WTC11 (cell line): Measurements from ENCODE around the gene NDUFB10. TPM values are rescaled to one million over a fixed set of nuclear protein-coding genes. Genes with fewer than 3 reads are reported as not detected.

Experiments used
- ATF1 ChIP-seq: sonication (generic); formaldehyde crosslinking; IDR thresholded peaks from 2 replicates; pipeline ENCODE4 v1.8.1; 2023; ENCODE audit warnings: mild to moderate bottlenecking, moderate library complexity, missing genetic modification reagents
- ATF3 ChIP-seq: sonication (generic); formaldehyde crosslinking; conservative IDR thresholded peaks from 2 replicates; pipeline ENCODE4 v1.8.1; 2022; ENCODE audit warnings: mild to moderate bottlenecking, missing genetic modification reagents
- CBFB ChIP-seq: sonication (generic); formaldehyde crosslinking; IDR thresholded peaks from 2 replicates; pipeline ENCODE4 v1.8.1; 2022; ENCODE audit warnings: mild to moderate bottlenecking, low read depth, missing genetic modification reagents
- CREB1 ChIP-seq: sonication (generic); formaldehyde crosslinking; IDR thresholded peaks from 2 replicates; pipeline ENCODE4 v1.8.0; 2023; ENCODE audit warnings: mild to moderate bottlenecking, missing genetic modification reagents
- E2F4 ChIP-seq: sonication (generic); formaldehyde crosslinking; IDR thresholded peaks from 2 replicates; pipeline ENCODE4 v1.8.1; 2022; ENCODE audit warnings: low read depth, mild to moderate bottlenecking, moderate library complexity, missing genetic modification reagents, borderline replicate concordance
- ELF4 ChIP-seq: sonication (generic); formaldehyde crosslinking; IDR thresholded peaks from 2 replicates; pipeline ENCODE4 v1.8.1; 2022; ENCODE audit warnings: low read depth, mild to moderate bottlenecking, moderate library complexity, missing genetic modification reagents
- ERG ChIP-seq: fragments of 250-450 bp; sonication (Bioruptor Pico); IDR thresholded peaks from 2 replicates; pipeline ENCODE4 v1.8.0; 2021; ENCODE audit warnings: mild to moderate bottlenecking
- FOXP4 ChIP-seq: sonication (generic); formaldehyde crosslinking; IDR thresholded peaks from 2 replicates; pipeline ENCODE4 v1.8.0; 2022; ENCODE audit warnings: mild to moderate bottlenecking, missing genetic modification reagents
- GABPB1 ChIP-seq: sonication (generic); formaldehyde crosslinking; IDR thresholded peaks from 2 replicates; pipeline ENCODE4 v1.8.1; 2023; ENCODE audit warnings: mild to moderate bottlenecking, missing genetic modification reagents
- HMGA2 ChIP-seq: fragments of 250-450 bp; sonication (Bioruptor Pico); IDR thresholded peaks from 2 replicates; pipeline ENCODE4 v1.4.0; 2021; ENCODE audit warnings: mild to moderate bottlenecking, moderate library complexity
- MLX ChIP-seq: sonication (generic); formaldehyde crosslinking; IDR thresholded peaks from 2 replicates; pipeline ENCODE4 v1.8.1; 2023; ENCODE audit warnings: mild to moderate bottlenecking, missing genetic modification reagents, moderate library complexity
- MYBL2 ChIP-seq: sonication (generic); formaldehyde crosslinking; IDR thresholded peaks from 2 replicates; pipeline ENCODE4 v1.8.1; 2023; ENCODE audit warnings: mild to moderate bottlenecking, moderate library complexity, missing genetic modification reagents
- NR1H2 ChIP-seq: sonication (generic); formaldehyde crosslinking; IDR thresholded peaks from 2 replicates; pipeline ENCODE4 v1.9.0; 2021; ENCODE audit warnings: mild to moderate bottlenecking, moderate library complexity, missing genetic modification reagents
- NR3C1 ChIP-seq: sonication (generic); formaldehyde crosslinking; conservative IDR thresholded peaks from 2 replicates; pipeline ENCODE4 v1.8.1; 2023; ENCODE audit warnings: low read depth, mild to moderate bottlenecking, missing genetic modification reagents
- PRDM15 ChIP-seq: sonication (generic); formaldehyde crosslinking; IDR thresholded peaks from 2 replicates; pipeline ENCODE4 v1.8.0; 2022; ENCODE audit warnings: missing genetic modification reagents
- PRRX2 ChIP-seq: fragments of 250-450 bp; sonication (Bioruptor Pico); IDR thresholded peaks from 2 replicates; pipeline ENCODE4 v1.8.0; 2021; ENCODE audit warnings: mild to moderate bottlenecking
- SOX15 ChIP-seq: fragments of 250-450 bp; sonication (Bioruptor Pico); IDR thresholded peaks from 2 replicates; pipeline ENCODE4 v1.9.0; 2021; ENCODE audit warnings: mild to moderate bottlenecking
- ZBTB21 ChIP-seq: sonication (generic); formaldehyde crosslinking; IDR thresholded peaks from 2 replicates; pipeline ENCODE4 v1.8.1; 2023; ENCODE audit warnings: mild to moderate bottlenecking, missing genetic modification reagents, borderline replicate concordance
- ZNF121 ChIP-seq: sonication (generic); formaldehyde crosslinking; IDR thresholded peaks from 2 replicates; pipeline ENCODE4 v1.8.0; 2023; ENCODE audit warnings: missing genetic modification reagents
- ZNF219 ChIP-seq: sonication (generic); formaldehyde crosslinking; IDR thresholded peaks from 2 replicates; pipeline ENCODE4 v1.8.0; 2023; ENCODE audit warnings: missing genetic modification reagents, mild to moderate bottlenecking, borderline replicate concordance
- ZNF232 ChIP-seq: sonication (generic); formaldehyde crosslinking; IDR thresholded peaks from 2 replicates; pipeline ENCODE4 v1.8.0; 2022; ENCODE audit warnings: mild to moderate bottlenecking, missing genetic modification reagents
- ZNF281 ChIP-seq: sonication (generic); formaldehyde crosslinking; IDR thresholded peaks from 2 replicates; pipeline ENCODE4 v1.8.0; 2023; ENCODE audit warnings: mild to moderate bottlenecking, missing genetic modification reagents
- ZNF512 ChIP-seq: sonication (generic); formaldehyde crosslinking; IDR thresholded peaks from 2 replicates; pipeline ENCODE4 v1.8.1; 2022; ENCODE audit warnings: missing genetic modification reagents, borderline replicate concordance
- ZNF671 ChIP-seq: fragments of 250-450 bp; sonication (Bioruptor Pico); IDR thresholded peaks from 2 replicates; pipeline ENCODE4 v1.8.0; 2021; ENCODE audit warnings: mild to moderate bottlenecking
- total RNA-seq: library from RNA; stranded (reverse); gene quantifications from 3 replicates; pipeline ENCODE4 v1.2.3, GENCODE V29; 2021

The NDUFB10 gene
- total RNA-seq, 1 experiment from 2014 or later = 228 TPM

- TF ChIP-seq NR3C1 (no peak), HMGA2 (CRISPR knock-in tag) (no peak), ZNF232 (CRISPR knock-in tag) (0 out of 2 replicates have a peak, but pooled peaks have one; percentile 60), ZNF121 (no peak), E2F4 (CRISPR knock-in tag) (no peak), ZNF219 (CRISPR knock-in tag) (no peak), ZNF671 (CRISPR knock-in tag) (peak; percentile 96), NR1H2 (CRISPR knock-in tag) (no peak), ZNF512 (CRISPR knock-in tag) (no peak), CBFB (no peak), PRDM15 (no peak), CREB1 (CRISPR knock-in tag) (no peak), ZBTB21 (CRISPR knock-in tag) (no peak), ZNF281 (no peak), ATF1 (CRISPR knock-in tag) (peak; percentile 76; the same call in 1 of the 2 replicates), ATF3 (CRISPR knock-in tag) (no peak), SOX15 (CRISPR knock-in tag) (no peak), MYBL2 (no peak), GABPB1 (CRISPR knock-in tag) (no peak), ERG (peak; percentile 95), ELF4 (CRISPR knock-in tag) (no peak), MLX (CRISPR knock-in tag) (peak; percentile 17; the same call in 1 of the 2 replicates), PRRX2 (CRISPR knock-in tag) (peak; percentile 97), FOXP4 (CRISPR knock-in tag) (no peak)
Observed at GRCh38 chr16:1960665-1961630, 1.6 kb downstream of the NDUFB10 start (continued).
